MM.1S (cell line): Measurements from ENCODE around the gene MACROD2.

ENCODE experiments used
- CTCF ChIP-seq: fragments of 300-600 bp; sonication (generic); IDR thresholded peaks from 2 replicates; pipeline ENCODE4 v1.5.1; 2016; ENCODE audit warnings: antibody characterized with exemption, low read length, mixed read lengths
- EZH2 ChIP-seq: fragments of 300-600 bp; sonication (generic); optimal IDR thresholded peaks from 2 replicates; pipeline ENCODE3; 2017; ENCODE audit warnings: low read depth, mild to moderate bottlenecking, antibody characterized with exemption, low read length, mixed read lengths
- EZH2phosphoT487 ChIP-seq: fragments of 300-600 bp; sonication (generic); IDR thresholded peaks from 2 replicates; pipeline ENCODE4 v1.6.1; 2018; ENCODE audit warnings: antibody characterized with exemption, low read length

- no peak for TF ChIP-seq CTCF
- TF ChIP-seq EZH2phosphoT487, result no peak
- no peak for TF ChIP-seq EZH2
Measured at GRCh38 chr20:15711177-15711576, 1715.9 kb downstream of the MACROD2 start.
